ENCODE data around the gene PTPRG. TPM values are rescaled to one million over a fixed set of nuclear protein-coding genes. Genes with fewer than 3 reads are reported as not detected.

The PTPRG gene
- total RNA-seq, 1 donor from 2014 or later = 11.1 TPM

DNA sequence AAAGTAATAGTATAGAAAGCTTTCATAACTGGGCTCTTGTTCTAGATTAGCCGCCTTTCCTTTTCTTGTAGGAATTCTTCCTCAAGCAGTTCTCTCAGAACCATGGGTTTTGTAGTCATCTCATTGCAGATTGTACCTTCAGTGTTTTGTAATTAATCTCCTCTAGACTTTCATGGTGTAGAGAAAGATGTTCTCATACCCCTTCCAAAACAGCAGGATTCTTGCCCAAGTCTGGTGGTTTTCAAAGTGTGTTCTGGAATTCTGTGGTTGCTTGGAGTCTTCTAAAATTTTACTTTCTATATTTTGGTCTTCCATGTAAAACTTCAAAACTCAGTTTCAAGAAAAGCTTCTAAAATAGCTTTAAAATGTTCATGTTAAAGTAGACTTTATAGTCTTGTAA lies 293.8 kb downstream of the PTPRG start:
- Histone ChIP-seq H3K27me3 (ENCODE audit: control insufficient read depth, insufficient read depth, low read length) (no peaks in the 10 kb centered on the region), H3K36me3 (ENCODE audit: control insufficient read depth, insufficient read depth, low read length) (no peaks in the 10 kb centered on the region), H3K4me3 (ENCODE audit: low read depth, low read length) (no peak overlapping the region)
- TF ChIP-seq, protein P1, sequence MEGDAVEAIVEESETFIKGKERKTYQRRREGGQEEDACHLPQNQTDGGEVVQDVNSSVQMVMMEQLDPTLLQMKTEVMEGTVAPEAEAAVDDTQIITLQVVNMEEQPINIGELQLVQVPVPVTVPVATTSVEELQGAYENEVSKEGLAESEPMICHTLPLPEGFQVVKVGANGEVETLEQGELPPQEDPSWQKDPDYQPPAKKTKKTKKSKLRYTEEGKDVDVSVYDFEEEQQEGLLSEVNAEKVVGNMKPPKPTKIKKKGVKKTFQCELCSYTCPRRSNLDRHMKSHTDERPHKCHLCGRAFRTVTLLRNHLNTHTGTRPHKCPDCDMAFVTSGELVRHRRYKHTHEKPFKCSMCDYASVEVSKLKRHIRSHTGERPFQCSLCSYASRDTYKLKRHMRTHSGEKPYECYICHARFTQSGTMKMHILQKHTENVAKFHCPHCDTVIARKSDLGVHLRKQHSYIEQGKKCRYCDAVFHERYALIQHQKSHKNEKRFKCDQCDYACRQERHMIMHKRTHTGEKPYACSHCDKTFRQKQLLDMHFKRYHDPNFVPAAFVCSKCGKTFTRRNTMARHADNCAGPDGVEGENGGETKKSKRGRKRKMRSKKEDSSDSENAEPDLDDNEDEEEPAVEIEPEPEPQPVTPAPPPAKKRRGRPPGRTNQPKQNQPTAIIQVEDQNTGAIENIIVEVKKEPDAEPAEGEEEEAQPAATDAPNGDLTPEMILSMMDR (IDR thresholded peaks at IDR 0.05; ENCODE audit: insufficient read depth, low read length, severe bottlenecking) = no peak
- FAIRE-seq = no peak
- DNase-seq (ENCODE audit: low read depth) = no peak

- Histone ChIP-seq H3K27me3 (ENCODE audit: control insufficient read depth, insufficient read depth, low read length) (no peaks in the 10 kb centered on the region), H3K36me3 (ENCODE audit: control insufficient read depth, insufficient read depth, low read length) (no peaks in the 10 kb centered on the region), H3K4me3 (ENCODE audit: low read depth, low read length) (no peak overlapping the region)
- FAIRE-seq (no peak), DNase-seq (ENCODE audit: low read depth) (no peak)
- TF ChIP-seq, protein P1 (IDR thresholded peaks at IDR 0.05; ENCODE audit: insufficient read depth, low read length, severe bottlenecking) = no peak
Observed at GRCh38 chr3:61857297-61857696, 295.9 kb downstream of the PTPRG start.

DNA sequence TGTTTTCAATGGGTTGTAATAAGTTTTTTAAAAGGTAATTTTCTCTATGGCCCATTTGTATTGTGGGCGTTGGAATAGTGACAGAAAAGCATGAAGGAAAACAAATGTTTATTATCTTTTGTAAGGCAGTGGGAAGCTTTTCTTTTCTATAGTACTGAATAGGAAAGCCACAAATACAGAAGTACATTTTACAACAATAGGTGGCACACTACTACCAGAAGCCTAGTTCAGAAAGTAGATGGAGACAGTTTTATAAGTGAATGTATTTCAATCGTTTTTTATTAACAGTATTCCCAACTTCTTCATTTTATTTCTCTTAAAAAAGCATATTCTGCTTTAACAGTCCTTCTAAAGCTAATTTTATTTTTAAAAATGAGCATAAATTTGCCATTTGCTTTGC lies 296.7 kb downstream of the PTPRG start:
- Histone ChIP-seq H3K27me3 (ENCODE audit: control insufficient read depth, insufficient read depth, low read length) (no peaks in the 10 kb centered on the region), H3K36me3 (ENCODE audit: control insufficient read depth, insufficient read depth, low read length) (no peaks in the 10 kb centered on the region), H3K4me3 (ENCODE audit: low read depth, low read length) (no peak overlapping the region)
- TF ChIP-seq, protein P1 (IDR thresholded peaks at IDR 0.05; ENCODE audit: insufficient read depth, low read length, severe bottlenecking) = peak; percentile 31
- DNase-seq (ENCODE audit: low read depth) = peak; percentile 34
- no peak for FAIRE-seq

GRCh38 chr3:61861410-61861809 lies 300.0 kb downstream of the PTPRG start:
- Histone ChIP-seq H3K4me3 (ENCODE audit: low read depth, low read length) (no peak overlapping the region), H3K27me3 (ENCODE audit: control insufficient read depth, insufficient read depth, low read length) (no peaks in the 10 kb centered on the region), H3K36me3 (ENCODE audit: control insufficient read depth, insufficient read depth, low read length) (no peaks in the 10 kb centered on the region)
- FAIRE-seq (no peak), DNase-seq (ENCODE audit: low read depth) (no peak)
- TF ChIP-seq, protein P1 (IDR thresholded peaks at IDR 0.05; ENCODE audit: insufficient read depth, low read length, severe bottlenecking) = no peak

- no peaks in the 10 kb centered on the region for H3K36me3 ChIP-seq (ENCODE audit: control insufficient read depth, insufficient read depth, low read length)
- FAIRE-seq (no peak), DNase-seq (ENCODE audit: low read depth) (no peak)
- no peaks in the 10 kb centered on the region for H3K27me3 ChIP-seq (ENCODE audit: control insufficient read depth, insufficient read depth, low read length)
- TF ChIP-seq, protein P1 (IDR thresholded peaks at IDR 0.05; ENCODE audit: insufficient read depth, low read length, severe bottlenecking) = no peak
- H3K4me3 ChIP-seq (ENCODE audit: low read depth, low read length) = no peak overlapping the region
Observed at GRCh38 chr3:61862614-61863289, 301.4 kb downstream of the PTPRG start.

DNA sequence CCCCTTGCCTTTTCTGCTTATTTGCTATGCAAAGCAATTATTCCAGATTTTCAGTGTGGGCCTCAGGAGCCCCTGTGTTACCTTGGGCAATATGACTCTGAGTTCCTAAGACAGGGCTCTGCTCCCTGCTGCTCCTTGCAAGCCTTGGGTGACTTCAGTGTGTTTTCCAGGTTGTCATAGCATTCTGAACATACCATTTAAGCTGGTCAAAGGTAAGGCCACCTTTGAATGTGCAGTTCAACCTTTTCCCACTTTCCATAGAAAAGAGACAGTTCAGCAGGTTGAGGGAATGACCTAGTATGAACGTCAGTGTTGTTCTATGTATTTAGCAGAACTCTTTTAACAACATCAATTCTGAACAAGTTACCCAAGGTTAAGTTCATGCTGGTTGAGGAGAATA lies 302.2 kb downstream of the PTPRG start:
- Histone ChIP-seq H3K36me3 (ENCODE audit: control insufficient read depth, insufficient read depth, low read length) (no peaks in the 10 kb centered on the region), H3K27me3 (ENCODE audit: control insufficient read depth, insufficient read depth, low read length) (no peaks in the 10 kb centered on the region), H3K4me3 (ENCODE audit: low read depth, low read length) (no peak overlapping the region)
- DNase-seq (ENCODE audit: low read depth) = no peak
- TF ChIP-seq, protein P1 (IDR thresholded peaks at IDR 0.05; ENCODE audit: insufficient read depth, low read length, severe bottlenecking) = no peak
- no peak for FAIRE-seq
